WTC11 (cell line): Measurements from ENCODE around the gene QSOX2. TPM values are rescaled to one million over a fixed set of nuclear protein-coding genes. Genes with fewer than 3 reads are reported as not detected.

Experiments used
- ATAC-seq: fragments of 200-7000 bp; cut with Tn5 transposase; 2 replicates; pipeline ENCODE4 v1.10.0; 2021; ENCODE audit warnings: mild to moderate bottlenecking, moderate library complexity
- CTCF ChIA-PET: fragments of 300-600 bp; sonication (Branson Sonifier 250); formaldehyde crosslinking; loops from one replicate; lab custom pipeline; 2021; ENCODE audit warnings: antibody characterized with exemption; lab: Charles Lee
- POLR2A ChIA-PET: fragments of 350-600 bp; sonication (Branson Sonifier 250); formaldehyde crosslinking; loops from one replicate; lab custom pipeline; 2021; ENCODE audit warnings: antibody characterized with exemption; lab: Charles Lee
- DNase-seq: peaks from one replicate; pipeline ENCODE4 v3.0.0; 2021; ENCODE audit warnings: low spot score
- H3K27ac Mint-ChIP-seq: 2 replicates; pipeline ENCODE4 v1.8.0; 2021; ENCODE audit warnings: mixed read lengths
- H3K27me3 Mint-ChIP-seq: 2 replicates; pipeline ENCODE4 v1.8.0; 2021; ENCODE audit warnings: low read depth, mild to moderate bottlenecking, moderate library complexity, mixed read lengths
- H3K36me3 Mint-ChIP-seq: 2 replicates; pipeline ENCODE4 v1.8.0; 2021; ENCODE audit warnings: mixed read lengths
- H3K4me1 Mint-ChIP-seq: 2 replicates; pipeline ENCODE4 v1.8.0; 2022; ENCODE audit warnings: mixed read lengths
- H3K4me3 Mint-ChIP-seq: 2 replicates; pipeline ENCODE4 v1.8.0; 2021; ENCODE audit warnings: mild to moderate bottlenecking, moderate library complexity, mixed read lengths
- H3K9me3 Mint-ChIP-seq: 2 replicates; pipeline ENCODE4 v1.8.0; 2021; ENCODE audit warnings: mixed read lengths
- CBFB ChIP-seq: sonication (generic); formaldehyde crosslinking; IDR thresholded peaks from 2 replicates; pipeline ENCODE4 v1.8.1; 2022; ENCODE audit warnings: mild to moderate bottlenecking, low read depth, missing genetic modification reagents
- CREB1 ChIP-seq: sonication (generic); formaldehyde crosslinking; IDR thresholded peaks from 2 replicates; pipeline ENCODE4 v1.8.0; 2023; ENCODE audit warnings: mild to moderate bottlenecking, missing genetic modification reagents
- FOXJ3 ChIP-seq: sonication (generic); formaldehyde crosslinking; IDR thresholded peaks from 2 replicates; pipeline ENCODE4 v1.9.0; 2021; ENCODE audit warnings: missing genetic modification reagents, mild to moderate bottlenecking, borderline replicate concordance
- GABPB1 ChIP-seq: sonication (generic); formaldehyde crosslinking; IDR thresholded peaks from 2 replicates; pipeline ENCODE4 v1.8.1; 2023; ENCODE audit warnings: mild to moderate bottlenecking, missing genetic modification reagents
- GTF2I ChIP-seq: fragments of 250-450 bp; sonication (Bioruptor Pico); conservative IDR thresholded peaks from 2 replicates; pipeline ENCODE4 v1.4.0; 2021; ENCODE audit warnings: mild to moderate bottlenecking
- JAZF1 ChIP-seq: fragments of 250-450 bp; sonication (Bioruptor Pico); IDR thresholded peaks from 2 replicates; pipeline ENCODE4 v1.9.0; 2021; ENCODE audit warnings: moderate library complexity, mild to moderate bottlenecking, inconsistent platforms
- KAT7 ChIP-seq: sonication (generic); formaldehyde crosslinking; IDR thresholded peaks from 2 replicates; pipeline ENCODE4 v1.8.1; 2023; ENCODE audit warnings: missing genetic modification reagents, mild to moderate bottlenecking, borderline replicate concordance
- NFE2L1 ChIP-seq: sonication (generic); formaldehyde crosslinking; IDR thresholded peaks from 2 replicates; pipeline ENCODE4 v1.8.1; 2023; ENCODE audit warnings: missing genetic modification reagents
- NR2C2 ChIP-seq: sonication (generic); formaldehyde crosslinking; IDR thresholded peaks from 2 replicates; pipeline ENCODE4 v1.8.0; 2022; ENCODE audit warnings: mild to moderate bottlenecking, missing genetic modification reagents
- OVOL2 ChIP-seq: fragments of 250-450 bp; sonication (Bioruptor Pico); IDR thresholded peaks from 2 replicates; pipeline ENCODE4 v1.9.0; 2021; ENCODE audit warnings: mild to moderate bottlenecking, borderline replicate concordance
- PRRX2 ChIP-seq: fragments of 250-450 bp; sonication (Bioruptor Pico); IDR thresholded peaks from 2 replicates; pipeline ENCODE4 v1.8.0; 2021; ENCODE audit warnings: mild to moderate bottlenecking
- RORB ChIP-seq: fragments of 250-450 bp; sonication (Bioruptor Pico); IDR thresholded peaks from 2 replicates; pipeline ENCODE4 v1.9.0; 2021; ENCODE audit warnings: mild to moderate bottlenecking
- SMAD3 ChIP-seq: sonication (generic); formaldehyde crosslinking; IDR thresholded peaks from 2 replicates; pipeline ENCODE4 v1.8.0; 2022; ENCODE audit warnings: missing genetic modification reagents, mild to moderate bottlenecking, borderline replicate concordance
- TEAD4 ChIP-seq: sonication (generic); formaldehyde crosslinking; IDR thresholded peaks from 2 replicates; pipeline ENCODE4 v1.8.0; 2022; ENCODE audit warnings: mild to moderate bottlenecking, missing genetic modification reagents
- ZNF263 ChIP-seq: sonication (generic); formaldehyde crosslinking; IDR thresholded peaks from 2 replicates; pipeline ENCODE4 v1.8.1; 2022; ENCODE audit warnings: low read depth, mild to moderate bottlenecking, moderate library complexity, missing genetic modification reagents
- total RNA-seq: library from RNA; stranded (reverse); gene quantifications from 3 replicates; pipeline ENCODE4 v1.2.3, GENCODE V29; 2021
- TF ChIP-seq, protein P1 (sequence below): sonication (generic); formaldehyde crosslinking; IDR thresholded peaks from 2 replicates; pipeline ENCODE4 v1.8.0; 2022; ENCODE audit warnings: mild to moderate bottlenecking, missing genetic modification reagents
- TF ChIP-seq, protein P2 (sequence below): sonication (generic); formaldehyde crosslinking; IDR thresholded peaks from 2 replicates; pipeline ENCODE4 v1.8.1; 2023; ENCODE audit warnings: mild to moderate bottlenecking, missing genetic modification reagents
- TF ChIP-seq, protein P3 (sequence below): fragments of 250-450 bp; sonication (Bioruptor Pico); IDR thresholded peaks from 2 replicates; pipeline ENCODE4 v2.1.2; 2022; ENCODE audit warnings: mild to moderate bottlenecking, moderate library complexity
- TF ChIP-seq, protein P4 (sequence below): sonication (generic); formaldehyde crosslinking; IDR thresholded peaks from 2 replicates; pipeline ENCODE4 v1.8.1; 2022; ENCODE audit warnings: mild to moderate bottlenecking, missing genetic modification reagents, moderate library complexity, borderline replicate concordance
- TF ChIP-seq, protein P5 (sequence below): fragments of 250-450 bp; sonication (Bioruptor Pico); IDR thresholded peaks from 2 replicates; pipeline ENCODE4 v1.9.0; 2021; ENCODE audit warnings: moderate library complexity, mild to moderate bottlenecking, inconsistent platforms, borderline replicate concordance
- TF ChIP-seq, protein P6 (sequence below): sonication (generic); formaldehyde crosslinking; IDR thresholded peaks from 2 replicates; pipeline ENCODE4 v1.8.1; 2023; ENCODE audit warnings: mild to moderate bottlenecking, missing genetic modification reagents, borderline replicate concordance

The QSOX2 gene
- total RNA-seq, 1 experiment from 2014 or later = 33.2 TPM

DNA sequence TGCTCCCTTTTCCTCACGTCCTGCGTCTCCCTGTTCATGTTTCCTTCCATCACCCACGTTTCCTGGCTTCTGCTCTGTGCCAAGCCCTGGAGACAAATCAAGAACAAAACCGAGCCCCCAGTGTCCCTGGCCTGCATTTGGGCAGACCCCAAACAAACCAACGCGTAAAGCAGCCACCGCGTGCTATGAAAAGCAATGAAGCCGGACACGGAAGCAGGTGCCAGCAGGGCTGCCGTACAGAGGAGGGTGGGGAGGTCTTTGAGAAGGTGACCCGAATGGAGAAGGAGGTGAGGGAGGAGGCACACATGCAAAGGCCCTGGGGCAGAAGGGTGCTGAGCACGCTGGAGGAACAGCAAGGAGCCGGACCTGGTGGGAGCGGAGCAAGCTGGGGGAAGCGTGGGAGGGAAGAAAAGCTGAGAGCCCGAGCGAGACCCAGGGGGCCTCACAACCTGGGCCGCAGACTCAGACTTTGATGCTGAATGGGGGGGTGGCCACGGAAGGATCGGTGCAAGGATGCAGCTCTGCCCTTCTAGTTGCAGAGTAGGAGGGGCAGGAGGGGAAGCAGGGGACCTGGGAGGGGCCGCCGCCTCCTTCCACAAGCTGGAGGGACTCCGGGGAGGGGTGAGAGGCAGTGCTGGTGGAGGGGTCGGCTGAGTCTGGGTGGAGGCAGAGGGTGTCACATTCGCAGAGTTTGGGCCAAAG is 1.4 kb upstream of the QSOX2 start:
- ChIA-PET CTCF (interaction anchor here (1.2 to 1.3 kb wide), 3 partner anchors 17 to 116 kb away, joined by 4 to 5 read pairs (median 4); partner anchors contain the start of gene DNLZ), POLR2A (no interaction called here)
- Mint-ChIP-seq H3K27ac (no peak overlapping the region), H3K36me3 (no peaks in the 10 kb centered on the region), H3K9me3 (no peaks in the 10 kb centered on the region), H3K4me1 (peaks cover 37% of the 10 kb centered on the region), H3K27me3 (peaks cover 7% of the 10 kb centered on the region), H3K4me3 (no peak overlapping the region; the same call in 1 of the 2 replicates)
- DNase-seq (no peak), ATAC-seq (no peak)
- TF ChIP-seq, protein P1, sequence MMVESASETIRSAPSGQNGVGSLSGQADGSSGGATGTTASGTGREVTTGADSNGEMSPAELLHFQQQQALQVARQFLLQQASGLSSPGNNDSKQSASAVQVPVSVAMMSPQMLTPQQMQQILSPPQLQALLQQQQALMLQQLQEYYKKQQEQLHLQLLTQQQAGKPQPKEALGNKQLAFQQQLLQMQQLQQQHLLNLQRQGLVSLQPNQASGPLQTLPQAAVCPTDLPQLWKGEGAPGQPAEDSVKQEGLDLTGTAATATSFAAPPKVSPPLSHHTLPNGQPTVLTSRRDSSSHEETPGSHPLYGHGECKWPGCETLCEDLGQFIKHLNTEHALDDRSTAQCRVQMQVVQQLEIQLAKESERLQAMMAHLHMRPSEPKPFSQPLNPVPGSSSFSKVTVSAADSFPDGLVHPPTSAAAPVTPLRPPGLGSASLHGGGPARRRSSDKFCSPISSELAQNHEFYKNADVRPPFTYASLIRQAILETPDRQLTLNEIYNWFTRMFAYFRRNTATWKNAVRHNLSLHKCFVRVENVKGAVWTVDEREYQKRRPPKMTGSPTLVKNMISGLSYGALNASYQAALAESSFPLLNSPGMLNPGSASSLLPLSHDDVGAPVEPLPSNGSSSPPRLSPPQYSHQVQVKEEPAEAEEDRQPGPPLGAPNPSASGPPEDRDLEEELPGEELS = no peak
- TF ChIP-seq JAZF1 (CRISPR knock-in tag) = no peak
- TF ChIP-seq, protein P2, sequence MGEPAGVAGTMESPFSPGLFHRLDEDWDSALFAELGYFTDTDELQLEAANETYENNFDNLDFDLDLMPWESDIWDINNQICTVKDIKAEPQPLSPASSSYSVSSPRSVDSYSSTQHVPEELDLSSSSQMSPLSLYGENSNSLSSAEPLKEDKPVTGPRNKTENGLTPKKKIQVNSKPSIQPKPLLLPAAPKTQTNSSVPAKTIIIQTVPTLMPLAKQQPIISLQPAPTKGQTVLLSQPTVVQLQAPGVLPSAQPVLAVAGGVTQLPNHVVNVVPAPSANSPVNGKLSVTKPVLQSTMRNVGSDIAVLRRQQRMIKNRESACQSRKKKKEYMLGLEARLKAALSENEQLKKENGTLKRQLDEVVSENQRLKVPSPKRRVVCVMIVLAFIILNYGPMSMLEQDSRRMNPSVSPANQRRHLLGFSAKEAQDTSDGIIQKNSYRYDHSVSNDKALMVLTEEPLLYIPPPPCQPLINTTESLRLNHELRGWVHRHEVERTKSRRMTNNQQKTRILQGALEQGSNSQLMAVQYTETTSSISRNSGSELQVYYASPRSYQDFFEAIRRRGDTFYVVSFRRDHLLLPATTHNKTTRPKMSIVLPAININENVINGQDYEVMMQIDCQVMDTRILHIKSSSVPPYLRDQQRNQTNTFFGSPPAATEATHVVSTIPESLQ = no peak

DNA sequence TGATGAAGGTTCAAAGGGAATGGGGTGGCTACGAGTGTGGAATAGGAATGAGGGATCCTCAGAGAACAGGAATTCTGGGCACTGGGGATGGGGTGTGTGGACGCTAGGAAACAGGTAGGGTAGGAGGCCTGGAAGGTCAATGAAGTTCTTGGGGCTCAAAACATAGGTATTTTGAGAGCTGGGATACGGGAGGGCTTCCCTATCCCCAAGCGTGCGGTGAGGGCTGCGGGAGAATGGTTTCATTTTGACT is 718 bp downstream of the QSOX2 start:
- H3K27ac Mint-ChIP-seq = peak overlapping the region; percentile 76
- H3K4me3 Mint-ChIP-seq = peak overlapping the region; percentile 92
- H3K27me3 Mint-ChIP-seq = peaks cover 7% of the 10 kb centered on the region
- no peaks in the 10 kb centered on the region for H3K36me3 Mint-ChIP-seq
- no peaks in the 10 kb centered on the region for H3K9me3 Mint-ChIP-seq
- H3K4me1 Mint-ChIP-seq = peaks cover 37% of the 10 kb centered on the region
- ChIA-PET POLR2A (no interaction called here), CTCF (interaction anchor here (1.0 to 1.1 kb wide), 3 partner anchors 11 to 74 kb away, joined by 3 to 4 read pairs (median 3); no protein-coding TSS in a partner anchor)
- TF ChIP-seq, protein P3, sequence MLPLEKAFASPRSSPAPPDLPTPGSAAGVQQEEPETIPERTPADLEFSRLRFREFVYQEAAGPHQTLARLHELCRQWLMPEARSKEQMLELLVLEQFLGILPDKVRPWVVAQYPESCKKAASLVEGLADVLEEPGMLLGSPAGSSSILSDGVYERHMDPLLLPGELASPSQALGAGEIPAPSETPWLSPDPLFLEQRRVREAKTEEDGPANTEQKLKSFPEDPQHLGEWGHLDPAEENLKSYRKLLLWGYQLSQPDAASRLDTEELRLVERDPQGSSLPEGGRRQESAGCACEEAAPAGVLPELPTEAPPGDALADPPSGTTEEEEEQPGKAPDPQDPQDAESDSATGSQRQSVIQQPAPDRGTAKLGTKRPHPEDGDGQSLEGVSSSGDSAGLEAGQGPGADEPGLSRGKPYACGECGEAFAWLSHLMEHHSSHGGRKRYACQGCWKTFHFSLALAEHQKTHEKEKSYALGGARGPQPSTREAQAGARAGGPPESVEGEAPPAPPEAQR (CRISPR knock-in tag) = no peak
- TF ChIP-seq, protein P4, sequence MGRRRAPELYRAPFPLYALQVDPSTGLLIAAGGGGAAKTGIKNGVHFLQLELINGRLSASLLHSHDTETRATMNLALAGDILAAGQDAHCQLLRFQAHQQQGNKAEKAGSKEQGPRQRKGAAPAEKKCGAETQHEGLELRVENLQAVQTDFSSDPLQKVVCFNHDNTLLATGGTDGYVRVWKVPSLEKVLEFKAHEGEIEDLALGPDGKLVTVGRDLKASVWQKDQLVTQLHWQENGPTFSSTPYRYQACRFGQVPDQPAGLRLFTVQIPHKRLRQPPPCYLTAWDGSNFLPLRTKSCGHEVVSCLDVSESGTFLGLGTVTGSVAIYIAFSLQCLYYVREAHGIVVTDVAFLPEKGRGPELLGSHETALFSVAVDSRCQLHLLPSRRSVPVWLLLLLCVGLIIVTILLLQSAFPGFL (CRISPR knock-in tag) = no peak
- TF ChIP-seq ZNF263 (CRISPR knock-in tag) (no peak), CBFB (CRISPR knock-in tag) (no peak), NFE2L1 (CRISPR knock-in tag) (no peak), FOXJ3 (CRISPR knock-in tag) (no peak), SMAD3 (no peak), KAT7 (CRISPR knock-in tag) (no peak), GABPB1 (no peak), NR2C2 (CRISPR knock-in tag) (no peak), GTF2I (no peak), PRRX2 (CRISPR knock-in tag) (no peak), CREB1 (no peak), OVOL2 (CRISPR knock-in tag) (no peak), RORB (CRISPR knock-in tag) (no peak), TEAD4 (CRISPR knock-in tag) (no peak)
- TF ChIP-seq, protein P5, sequence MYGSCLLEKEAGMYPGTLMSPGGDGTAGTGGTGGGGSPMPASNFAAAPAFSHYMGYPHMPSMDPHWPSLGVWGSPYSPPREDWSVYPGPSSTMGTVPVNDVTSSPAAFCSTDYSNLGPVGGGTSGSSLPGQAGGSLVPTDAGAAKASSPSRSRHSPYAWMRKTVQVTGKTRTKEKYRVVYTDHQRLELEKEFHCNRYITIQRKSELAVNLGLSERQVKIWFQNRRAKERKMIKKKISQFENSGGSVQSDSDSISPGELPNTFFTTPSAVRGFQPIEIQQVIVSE (CRISPR knock-in tag) = no peak
- TF ChIP-seq, protein P2 = no peak
- TF ChIP-seq, protein P6, sequence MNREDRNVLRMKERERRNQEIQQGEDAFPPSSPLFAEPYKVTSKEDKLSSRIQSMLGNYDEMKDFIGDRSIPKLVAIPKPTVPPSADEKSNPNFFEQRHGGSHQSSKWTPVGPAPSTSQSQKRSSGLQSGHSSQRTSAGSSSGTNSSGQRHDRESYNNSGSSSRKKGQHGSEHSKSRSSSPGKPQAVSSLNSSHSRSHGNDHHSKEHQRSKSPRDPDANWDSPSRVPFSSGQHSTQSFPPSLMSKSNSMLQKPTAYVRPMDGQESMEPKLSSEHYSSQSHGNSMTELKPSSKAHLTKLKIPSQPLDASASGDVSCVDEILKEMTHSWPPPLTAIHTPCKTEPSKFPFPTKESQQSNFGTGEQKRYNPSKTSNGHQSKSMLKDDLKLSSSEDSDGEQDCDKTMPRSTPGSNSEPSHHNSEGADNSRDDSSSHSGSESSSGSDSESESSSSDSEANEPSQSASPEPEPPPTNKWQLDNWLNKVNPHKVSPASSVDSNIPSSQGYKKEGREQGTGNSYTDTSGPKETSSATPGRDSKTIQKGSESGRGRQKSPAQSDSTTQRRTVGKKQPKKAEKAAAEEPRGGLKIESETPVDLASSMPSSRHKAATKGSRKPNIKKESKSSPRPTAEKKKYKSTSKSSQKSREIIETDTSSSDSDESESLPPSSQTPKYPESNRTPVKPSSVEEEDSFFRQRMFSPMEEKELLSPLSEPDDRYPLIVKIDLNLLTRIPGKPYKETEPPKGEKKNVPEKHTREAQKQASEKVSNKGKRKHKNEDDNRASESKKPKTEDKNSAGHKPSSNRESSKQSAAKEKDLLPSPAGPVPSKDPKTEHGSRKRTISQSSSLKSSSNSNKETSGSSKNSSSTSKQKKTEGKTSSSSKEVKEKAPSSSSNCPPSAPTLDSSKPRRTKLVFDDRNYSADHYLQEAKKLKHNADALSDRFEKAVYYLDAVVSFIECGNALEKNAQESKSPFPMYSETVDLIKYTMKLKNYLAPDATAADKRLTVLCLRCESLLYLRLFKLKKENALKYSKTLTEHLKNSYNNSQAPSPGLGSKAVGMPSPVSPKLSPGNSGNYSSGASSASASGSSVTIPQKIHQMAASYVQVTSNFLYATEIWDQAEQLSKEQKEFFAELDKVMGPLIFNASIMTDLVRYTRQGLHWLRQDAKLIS (CRISPR knock-in tag) = no peak
- ATAC-seq (no peak), DNase-seq (no peak)
